Smooth muscle cell (in vitro differentiated cells): ENCODE measurements around the gene PI4KB. TPM values are rescaled to one million over a fixed set of nuclear protein-coding genes. Genes with fewer than 3 reads are reported as not detected.

Experiments used
- DNase-seq: peaks from one replicate; lab custom pipeline; 2025; ENCODE audit not compliant: unreplicated experiment; lab: John Stamatoyannopoulos, UW
- H2AFZ ChIP-seq: fragments of 200-600 bp; sonication (generic); 2 replicates; pipeline ENCODE4 v1.6.0; 2016; ENCODE audit warnings: antibody characterized with exemption, low read depth, mild to moderate bottlenecking
- H3F3A ChIP-seq: fragments of 200-600 bp; sonication (generic); 2 replicates; pipeline ENCODE4 v1.6.0; 2017; ENCODE audit warnings: antibody characterized with exemption, low read depth
- H3K27ac ChIP-seq: fragments of 200-600 bp; sonication (generic); 2 replicates; pipeline ENCODE4 v1.5.1; 2016; ENCODE audit warnings: low read depth, mild to moderate bottlenecking
- H3K27me3 ChIP-seq: fragments of 200-600 bp; sonication (generic); 2 replicates; pipeline ENCODE4 v1.6.1; 2016; ENCODE audit warnings: low read depth, mild to moderate bottlenecking
- H3K36me3 ChIP-seq: fragments of 200-600 bp; sonication (generic); 2 replicates; pipeline ENCODE4 v1.5.1; 2016; ENCODE audit warnings: low read depth
- H3K4me1 ChIP-seq: fragments of 200-600 bp; sonication (generic); 2 replicates; pipeline ENCODE4 v1.5.1; 2016; ENCODE audit warnings: low read depth
- H3K4me2 ChIP-seq: fragments of 200-600 bp; sonication (generic); 2 replicates; pipeline ENCODE4 v1.6.0; 2016; ENCODE audit warnings: mild to moderate bottlenecking
- H3K4me3 ChIP-seq: fragments of 200-600 bp; sonication (generic); 2 replicates; pipeline ENCODE4 v1.5.1; 2016; ENCODE audit warnings: mild to moderate bottlenecking
- H3K79me2 ChIP-seq: fragments of 200-600 bp; sonication (generic); 2 replicates; pipeline ENCODE4 v1.6.0; 2016; ENCODE audit warnings: low read depth, mild to moderate bottlenecking
- H3K9ac ChIP-seq: fragments of 200-600 bp; sonication (generic); 2 replicates; pipeline ENCODE4 v1.6.0; 2016; ENCODE audit warnings: low read depth
- H3K9me3 ChIP-seq: fragments of 200-600 bp; sonication (generic); replicated peaks from 2 replicates; pipeline ENCODE4 v1.5.1; 2016; ENCODE audit warnings: low read depth
- H4K20me1 ChIP-seq: fragments of 200-600 bp; sonication (generic); 2 replicates; pipeline ENCODE4 v1.6.0; 2016; ENCODE audit warnings: low read depth
- CTCF ChIP-seq: fragments of 200-600 bp; sonication (generic); IDR thresholded peaks from 2 replicates; pipeline ENCODE4 v1.5.1; 2017; ENCODE audit warnings: borderline replicate concordance, mild to moderate bottlenecking, antibody characterized with exemption; ENCODE audit not compliant: insufficient read depth, poor library complexity, severe bottlenecking
- WGBS: methylation state at CpG from one replicate; pipeline ENCODE4 v1.1.7; 2016; ENCODE audit warnings: low lambda C conversion rate; 5-methylcytosine and 5-hydroxymethylcytosine counted together
- polyA plus RNA-seq: library from polyadenylated mRNA; unstranded; fragments of >200 nt; fragmentation: Nextera tagmentation; extraction: Ambion mirVana; gene quantifications from 2 replicates; pipeline ENCODE4 v1.2.1, GENCODE V29; 2016
- total RNA-seq: library from RNA; depleted of rRNA; stranded (reverse); fragments of >200 nt; gene quantifications from 2 replicates; pipeline ENCODE4 v1.2.3, GENCODE V29; 2014

PI4KB gene
- total and polyA plus RNA-seq, 2 experiments from 2014 or later, result 32.2 to 46.7 TPM

- no peak for DNase-seq
- Histone ChIP-seq H3K4me2 (no peak overlapping the region), H2AFZ (no peak overlapping the region), H3K36me3 (peaks cover 12% of the 10 kb centered on the region), H3K4me3 (no peak overlapping the region), H3K9ac (no peak overlapping the region), H3F3A (no peaks in the 10 kb centered on the region), H4K20me1 (peaks cover 12% of the 10 kb centered on the region), H3K4me1 (no peaks in the 10 kb centered on the region), H3K9me3 (no peaks in the 10 kb centered on the region), H3K27me3 (no peaks in the 10 kb centered on the region), H3K27ac (no peak overlapping the region), H3K79me2 (peaks cover 3% of the 10 kb centered on the region)
- no peak for TF ChIP-seq CTCF
- 87% methylated on average over 8 of the region's 8 CpGs for WGBS
Measured at GRCh38 chr1:151266821-151267220, 60.4 kb downstream of the PI4KB start.

- peaks cover 12% of the 10 kb centered on the region for H3K36me3 ChIP-seq
- H3K9ac ChIP-seq, result no peak overlapping the region
- peaks cover 18% of the 10 kb centered on the region for H4K20me1 ChIP-seq
- no peaks in the 10 kb centered on the region for H3F3A ChIP-seq
- H3K9me3 ChIP-seq, result no peaks in the 10 kb centered on the region
- WGBS, result 94% methylated on average over 3 of the region's 3 CpGs
- no peaks in the 10 kb centered on the region for H3K27me3 ChIP-seq
- H3K79me2 ChIP-seq, result peaks cover 6% of the 10 kb centered on the region
- H3K4me1 ChIP-seq, result no peaks in the 10 kb centered on the region
- H3K4me3 ChIP-seq, result no peak overlapping the region
- no peak overlapping the region for H2AFZ ChIP-seq
- TF ChIP-seq CTCF, result no peak
- DNase-seq, result no peak
- H3K27ac ChIP-seq, result no peak overlapping the region
- H3K4me2 ChIP-seq, result no peak overlapping the region
Measured at GRCh38 chr1:151266315-151266714, 60.9 kb downstream of the PI4KB start.

- Histone ChIP-seq H3K4me2 (no peak overlapping the region), H3K27ac (no peak overlapping the region), H3K27me3 (no peaks in the 10 kb centered on the region), H3K4me1 (no peaks in the 10 kb centered on the region), H3K9me3 (no peaks in the 10 kb centered on the region), H3K9ac (no peak overlapping the region), H2AFZ (no peak overlapping the region), H4K20me1 (peaks cover 23% of the 10 kb centered on the region), H3K79me2 (peaks cover 10% of the 10 kb centered on the region), H3K4me3 (no peak overlapping the region), H3K36me3 (peaks cover 12% of the 10 kb centered on the region), H3F3A (no peaks in the 10 kb centered on the region)
- DNase-seq, result no peak
- WGBS, result 91% methylated on average over 14 of the region's 14 CpGs
- no peak for TF ChIP-seq CTCF
Measured at GRCh38 chr1:151265446-151266236, 61.6 kb downstream of the PI4KB start.

- no peak overlapping the region for H3K4me2 ChIP-seq
- H4K20me1 ChIP-seq, result peaks cover 51% of the 10 kb centered on the region
- WGBS, result 94% methylated on average over 2 of the region's 2 CpGs
- no peaks in the 10 kb centered on the region for H3F3A ChIP-seq
- DNase-seq, result no peak
- H3K79me2 ChIP-seq, result peaks cover 71% of the 10 kb centered on the region
- peaks cover 1% of the 10 kb centered on the region for H3K36me3 ChIP-seq
- no peaks in the 10 kb centered on the region for H3K27me3 ChIP-seq
- no peak overlapping the region for H3K4me3 ChIP-seq
- peaks cover 9% of the 10 kb centered on the region for H3K4me1 ChIP-seq
- H3K9me3 ChIP-seq, result no peaks in the 10 kb centered on the region
- H3K9ac ChIP-seq, result no peak overlapping the region
- H2AFZ ChIP-seq, result no peak overlapping the region
- no peak overlapping the region for H3K27ac ChIP-seq
- TF ChIP-seq CTCF, result no peak
Measured at GRCh38 chr1:151259351-151259750, 67.9 kb downstream of the PI4KB start.
